Pulmonary artery endothelial cell (primary cell): Measurements from ENCODE around the gene FGF12. TPM values are rescaled to one million over a fixed set of nuclear protein-coding genes. Genes with fewer than 3 reads are reported as not detected.
"Not testable (repeated sequence)": the region's sequence is repeated elsewhere in the genome, so short reads cannot be mapped to it uniquely, and the experiment has no call there.

Source experiments
- DNase-seq: peaks from one replicate; pipeline ENCODE4 v3.0.0-alpha.2; 2011; ENCODE audit warnings: low read depth, low spot score
- total RNA-seq: library from RNA; depleted of rRNA; stranded (reverse); fragments of >200 nt; gene quantifications from 2 replicates; pipeline ENCODE4 v1.2.3, GENCODE V29; 2014

FGF12 gene
- 1.3 and 1.8 TPM in 2 replicates for total RNA-seq

DNA sequence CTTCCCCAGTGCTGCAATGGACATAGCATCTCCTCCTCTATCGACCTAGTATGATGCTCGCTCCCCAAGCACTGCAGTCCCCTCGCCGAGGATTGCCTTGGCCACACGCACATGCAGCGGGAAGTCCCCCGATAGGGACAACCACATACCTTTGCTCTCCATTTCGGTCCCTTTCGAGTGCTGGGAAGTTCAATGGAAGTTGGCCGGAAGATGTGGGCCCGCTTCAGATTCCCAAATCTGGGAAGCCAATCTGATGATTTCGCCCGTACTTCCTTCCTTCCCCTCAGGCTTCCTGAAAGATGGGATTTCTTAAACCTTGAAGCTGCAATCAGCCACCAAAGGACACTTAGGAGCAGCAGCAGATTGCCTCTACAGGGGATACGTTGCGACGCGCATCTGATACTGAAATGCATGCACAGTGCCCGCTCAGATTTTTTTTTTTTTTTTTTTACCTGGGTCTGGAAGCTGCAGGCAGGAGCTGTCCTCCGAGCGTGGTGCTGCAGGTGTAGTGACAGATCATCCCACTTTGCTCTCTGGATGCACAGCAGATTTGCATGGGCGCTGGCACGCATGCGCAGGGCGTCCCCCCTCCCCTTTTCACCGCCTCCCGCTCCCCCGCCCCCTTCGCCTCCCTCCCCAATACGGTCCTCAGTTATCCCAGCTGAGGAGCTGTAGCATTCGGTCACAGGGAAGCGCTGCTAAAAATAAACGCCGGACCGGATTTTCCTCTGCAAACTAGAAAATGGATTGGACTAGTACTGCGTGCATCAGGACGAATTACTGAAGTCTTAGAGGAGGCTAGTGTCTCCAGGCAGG lies at the start of gene FGF12:
Gene FGF12, minus strand, starts transcription at position 510 of the 816 bp plus-strand sequence.
- DNase-seq = no peak

DNA sequence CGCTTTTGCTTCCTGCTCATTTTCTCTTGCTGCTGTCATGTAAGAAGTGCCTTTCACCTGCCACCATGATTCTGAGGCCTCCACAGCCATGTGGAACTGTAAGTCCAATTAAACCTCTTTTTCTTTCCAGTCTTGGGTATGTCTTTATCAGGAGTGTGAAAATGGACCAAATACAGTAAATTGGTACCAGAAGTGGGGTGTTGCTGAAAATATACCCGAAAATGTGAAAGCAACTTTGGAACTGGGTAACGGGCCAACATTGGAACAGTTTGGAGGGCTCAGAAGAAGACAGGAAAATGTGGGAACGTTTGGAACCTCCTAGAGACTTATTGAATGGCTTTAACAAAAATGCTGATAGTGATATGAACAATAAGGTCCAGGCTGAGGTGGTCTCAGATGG lies 47.0 kb upstream of the FGF12 start:
- DNase-seq = not testable (repeated sequence)

GRCh38 chr3:192772240-192772894 lies 45.0 kb upstream of the FGF12 start:
- no peak for DNase-seq

DNA sequence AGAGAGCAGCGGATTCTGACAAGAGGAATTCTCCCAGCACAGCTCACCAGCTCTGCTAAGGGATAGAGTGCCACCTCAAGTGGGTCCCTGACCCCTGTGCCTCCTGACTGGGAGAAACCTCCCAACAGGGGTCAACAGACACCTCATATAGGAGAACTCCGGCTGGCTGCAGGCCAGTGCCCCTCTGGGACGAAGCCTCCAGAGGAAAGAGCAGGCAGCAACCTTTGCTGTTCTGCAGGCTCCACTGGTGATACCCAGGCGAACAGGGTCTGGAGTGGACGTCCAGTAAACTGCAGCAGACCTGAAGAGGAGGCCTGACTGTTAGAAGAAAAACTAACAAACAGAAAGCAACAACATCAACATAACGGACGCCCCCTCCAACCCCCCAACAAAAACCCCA lies 31.3 kb upstream of the FGF12 start:
- DNase-seq = no peak

GRCh38 chr3:192751148-192751547 lies 23.8 kb upstream of the FGF12 start:
- no peak for DNase-seq

- no peak for DNase-seq
Observed at GRCh38 chr3:192750201-192750600, 22.9 kb upstream of the FGF12 start.

DNA sequence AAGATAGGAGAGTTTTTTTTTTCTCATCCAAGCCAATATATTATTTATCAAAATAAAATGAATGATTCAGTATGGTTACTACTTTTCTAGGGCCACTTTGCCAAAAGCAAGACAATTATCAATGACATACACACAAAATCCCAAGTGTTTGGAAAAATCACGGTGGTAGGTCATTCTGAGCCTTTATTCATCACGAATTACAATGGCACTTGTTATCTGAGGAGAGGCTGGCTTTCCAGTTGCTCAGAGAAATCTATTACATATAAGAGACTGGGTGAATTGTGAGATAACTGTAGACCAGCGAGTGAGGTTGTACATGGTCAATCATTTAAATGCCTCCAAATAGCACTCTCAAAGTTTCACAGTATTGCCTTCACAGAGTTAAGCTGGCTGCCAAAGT lies 20.4 kb upstream of the FGF12 start:
- no peak for DNase-seq

DNA sequence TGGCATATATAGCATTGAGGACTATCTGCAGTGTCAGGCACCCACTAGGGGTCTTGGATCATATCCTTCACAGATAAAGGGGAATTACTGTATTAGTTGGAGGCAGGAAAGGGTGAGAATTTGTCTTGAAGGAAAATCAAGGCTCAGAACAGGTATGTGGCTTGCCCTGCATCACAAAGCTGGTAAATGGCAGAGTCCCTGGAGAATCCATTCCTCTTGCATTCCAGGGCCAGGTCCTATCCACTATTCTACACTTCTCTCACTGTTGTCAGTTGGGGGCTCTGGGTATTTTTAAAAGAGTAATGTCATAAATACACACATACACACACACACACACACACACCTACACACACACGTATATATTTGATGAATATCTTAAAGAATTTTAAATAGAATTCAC lies 19.8 kb upstream of the FGF12 start:
- no peak for DNase-seq

DNA sequence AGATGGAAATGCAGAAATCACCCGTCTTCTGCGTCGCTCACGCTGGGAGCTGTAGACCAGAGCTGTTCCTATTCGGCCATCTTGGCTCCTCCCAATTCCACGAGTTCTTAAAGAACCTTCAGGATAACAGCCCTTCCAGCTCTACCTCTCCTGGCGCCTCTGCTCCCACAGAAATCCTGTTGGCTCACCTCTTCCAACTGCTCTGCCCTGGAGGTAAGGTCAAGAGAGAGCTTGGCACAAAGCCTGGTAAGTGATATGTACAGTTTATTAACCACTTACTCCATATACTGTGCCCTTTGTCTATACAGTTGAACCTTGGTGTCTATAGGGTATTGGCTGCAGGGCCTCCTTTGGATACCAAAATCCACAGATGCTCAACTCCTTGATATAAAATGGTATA lies 17.8 kb upstream of the FGF12 start:
- no peak for DNase-seq

DNA sequence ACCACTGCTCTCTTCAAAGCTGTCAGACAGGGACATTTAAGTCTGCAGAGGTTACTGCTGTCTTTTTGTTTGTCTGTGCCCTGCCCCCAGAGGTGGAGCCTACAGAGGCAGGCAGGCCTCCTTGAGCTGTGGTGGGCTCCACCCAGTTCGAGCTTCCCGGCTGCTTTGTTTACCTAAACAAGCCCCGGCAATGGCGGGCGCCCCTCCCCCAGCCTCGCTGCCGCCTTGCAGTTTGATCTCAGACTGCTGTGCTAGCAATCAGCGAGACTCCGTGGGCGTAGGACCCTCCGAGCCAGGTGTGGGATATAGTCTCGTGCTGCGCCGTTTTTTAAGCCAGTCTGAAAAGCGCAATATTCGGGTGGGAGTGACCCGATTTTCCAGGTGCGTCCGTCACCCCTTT lies 17.3 kb upstream of the FGF12 start:
- not testable (repeated sequence) for DNase-seq

DNA sequence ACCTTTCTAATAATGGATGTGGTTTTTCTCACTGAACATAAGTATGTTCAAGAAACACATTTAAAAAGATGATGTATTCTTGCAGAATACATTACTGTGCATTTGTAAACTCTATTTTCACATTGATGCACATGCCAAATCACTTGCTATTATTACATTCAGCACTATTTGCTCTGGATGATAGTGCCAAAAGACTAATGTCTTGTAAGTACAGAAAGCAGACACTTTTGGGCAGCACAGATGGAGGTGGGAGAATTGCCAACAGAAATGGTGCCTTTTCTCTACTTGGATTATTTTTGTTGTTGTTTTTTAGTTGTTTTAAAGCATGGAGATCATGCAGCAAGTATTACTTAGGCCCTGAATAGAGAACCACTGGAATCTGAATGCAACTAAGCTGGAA lies 10.2 kb upstream of the FGF12 start:
- DNase-seq = no peak

- no peak for DNase-seq
Observed at GRCh38 chr3:192731233-192731632, 3.9 kb upstream of the FGF12 start.

- no peak for DNase-seq
Observed at GRCh38 chr3:192726385-192726784, 956 bp downstream of the FGF12 start.

- no peak for DNase-seq
Observed at GRCh38 chr3:192719964-192720363, 7.4 kb downstream of the FGF12 start.

DNA sequence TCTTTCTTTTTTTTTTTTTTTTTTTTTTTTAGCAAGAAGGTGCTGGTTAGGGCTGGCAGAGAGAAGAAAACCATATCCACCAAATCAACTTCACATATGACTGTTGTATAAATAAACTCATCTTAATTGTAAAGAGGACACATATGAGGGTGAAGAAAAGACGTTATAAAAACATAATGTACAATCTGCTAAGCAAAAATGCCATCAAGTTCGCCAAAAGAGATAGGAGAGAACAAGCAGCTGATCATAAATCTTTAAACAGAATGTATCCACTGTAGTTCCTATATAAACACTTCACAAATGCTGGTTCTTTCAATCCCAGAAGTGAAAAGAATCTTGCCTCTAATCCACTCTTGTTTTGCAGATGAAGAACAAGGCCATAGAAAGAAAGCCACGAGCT lies 9.2 kb downstream of the FGF12 start:
- no peak for DNase-seq

GRCh38 chr3:192715126-192715525 lies 12.2 kb downstream of the FGF12 start:
- no peak for DNase-seq

DNA sequence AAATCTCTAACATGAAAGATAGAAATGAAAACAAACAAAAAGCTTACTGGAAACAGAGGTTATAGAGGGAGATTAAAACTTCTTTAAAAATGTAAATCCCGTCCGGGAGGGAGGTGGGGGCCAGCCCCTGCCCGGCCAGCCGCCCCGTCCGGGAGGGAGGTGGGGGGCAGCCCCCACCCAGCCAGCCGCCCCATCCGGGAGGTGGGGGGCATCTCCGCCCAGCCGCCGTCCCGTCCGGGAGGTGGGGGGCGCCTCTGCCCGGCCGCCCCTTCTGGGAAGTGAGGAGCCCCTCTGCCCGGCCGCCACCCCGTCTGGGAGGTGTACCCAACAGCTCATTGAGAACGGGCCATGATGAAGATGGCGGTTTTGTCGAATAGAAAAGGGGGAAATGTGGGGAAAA lies 16.2 kb downstream of the FGF12 start:
- DNase-seq = not testable (repeated sequence)

DNA sequence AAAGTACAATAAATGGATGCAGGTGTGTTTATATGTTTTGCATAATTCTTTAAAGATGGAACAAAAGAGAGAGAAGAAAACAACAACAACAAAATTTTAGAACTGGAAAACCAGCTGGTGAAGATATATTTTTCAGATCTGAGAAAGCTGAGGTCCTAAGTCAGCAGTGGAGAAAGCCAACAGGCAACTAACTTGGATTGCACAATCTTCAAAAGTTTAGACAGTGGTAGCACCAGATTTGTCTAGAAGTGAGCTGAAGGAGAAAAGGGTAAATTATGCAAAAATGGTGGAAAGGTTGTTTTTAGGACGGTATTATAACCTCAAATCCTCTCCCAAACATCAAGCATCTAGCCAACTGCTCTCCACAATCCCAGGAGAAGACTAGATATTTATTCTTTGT lies 17.0 kb downstream of the FGF12 start:
- DNase-seq = no peak

- no peak for DNase-seq
Observed at GRCh38 chr3:192706272-192706671, 21.1 kb downstream of the FGF12 start.

DNA sequence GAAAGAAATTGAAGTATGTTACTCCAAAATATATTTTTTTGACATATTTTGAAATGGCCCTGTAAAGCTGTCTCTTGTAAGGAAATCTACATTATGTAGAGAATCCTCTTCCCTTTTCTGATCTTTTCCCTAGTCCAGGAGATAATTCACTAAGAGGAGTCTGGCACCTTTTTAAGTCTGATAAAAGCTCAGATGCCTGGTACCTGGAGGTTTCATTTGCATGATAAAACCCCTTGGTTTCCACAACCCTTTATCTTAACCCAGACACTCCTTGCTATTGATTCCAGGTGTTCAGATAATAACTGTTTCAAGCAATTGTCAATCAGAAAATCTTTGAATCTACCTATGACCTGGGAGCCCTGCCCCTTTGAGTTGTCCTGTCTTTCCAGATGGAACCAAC lies 26.5 kb downstream of the FGF12 start:
- no peak for DNase-seq

DNA sequence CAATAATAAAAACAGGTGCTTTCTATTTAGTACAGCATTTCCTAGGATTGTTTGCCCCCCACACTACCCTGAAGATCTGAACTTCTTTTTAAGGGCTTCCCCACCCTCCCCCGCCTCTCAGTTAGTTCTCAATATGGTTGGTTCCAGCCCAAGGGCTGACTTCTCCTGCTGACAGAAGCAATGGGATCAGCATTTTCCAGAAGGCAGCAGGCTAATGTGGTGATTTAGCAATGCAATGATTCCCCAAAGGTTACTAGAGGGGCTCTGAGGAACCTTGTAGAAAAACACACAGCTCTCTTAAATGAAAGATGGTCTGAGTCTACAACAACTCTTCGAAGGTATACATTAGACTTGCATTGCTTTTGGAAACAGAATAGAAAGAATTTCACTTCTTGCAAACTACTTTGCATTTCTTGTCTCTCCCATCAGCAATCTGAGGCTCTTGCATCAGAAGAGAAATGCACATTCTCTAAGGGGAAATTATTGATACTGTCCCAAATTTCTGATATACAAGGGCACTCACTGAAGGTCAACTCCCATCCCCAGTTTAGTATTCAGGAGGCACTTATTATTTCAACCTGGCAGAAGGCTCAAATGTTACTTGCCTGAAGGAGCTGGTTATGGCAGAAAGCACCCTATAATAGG lies 30.3 kb downstream of the FGF12 start:
- DNase-seq = no peak

DNA sequence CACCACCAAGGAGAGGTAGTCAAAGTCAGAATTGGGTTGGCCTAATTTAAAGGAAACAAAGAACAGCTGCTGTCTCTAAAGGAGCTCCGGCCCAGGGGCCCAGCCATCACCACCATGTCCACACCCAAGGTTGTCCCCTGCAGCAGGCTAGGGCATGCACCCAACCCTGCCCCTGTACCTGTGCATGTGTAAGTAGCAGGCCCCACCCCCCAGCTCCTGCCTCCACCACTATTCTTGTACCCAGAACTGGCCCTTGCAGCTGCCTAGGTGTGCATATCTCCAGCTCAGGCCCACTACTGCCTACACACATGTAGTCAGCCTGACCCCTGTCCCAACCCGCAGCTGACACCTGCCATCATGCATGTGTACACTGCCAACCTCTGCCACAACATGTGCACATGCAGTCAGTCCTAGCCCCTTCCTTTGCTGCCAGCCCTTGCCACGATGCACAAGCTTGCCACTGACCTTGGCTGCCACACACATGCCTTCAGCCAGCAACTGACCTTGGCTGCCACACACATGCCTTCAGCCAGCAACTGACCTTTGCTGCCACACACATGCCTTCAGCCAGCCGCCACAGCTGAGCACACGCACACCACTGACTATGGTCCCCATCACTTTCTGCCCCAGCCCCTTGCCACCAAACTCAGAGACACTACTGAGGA lies 39.7 kb downstream of the FGF12 start:
- DNase-seq = no peak
